ENCODE measurements around the gene METTL21C. TPM values are rescaled to one million over a fixed set of nuclear protein-coding genes. Genes with fewer than 3 reads are reported as not detected.

Gene METTL21C
- total RNA-seq, 2 donors from 2014 or later = not detected

- intact Hi-C loops (cut with DNase I) = no loop called here
- Histone ChIP-seq H3K27ac (no peak overlapping the region), H3K36me3 (no peaks in the 10 kb centered on the region), H3K27me3 (no peaks in the 10 kb centered on the region), H3K9me3 (no peaks in the 10 kb centered on the region), H3K4me1 (no peaks in the 10 kb centered on the region), H3K4me3 (no peak overlapping the region), H3K9ac (ENCODE audit: low read depth in 2 of 2, low read length in 2 of 2) (no peak overlapping the region)
- DNase-seq = no peak
- no peak for TF ChIP-seq CTCF (IDR thresholded peaks at IDR 0.05)
These were observed 37.2 kb downstream of the METTL21C start for GRCh38 chr13:102657630-102658029.

- intact Hi-C loops (cut with DNase I) = no loop called here
- Histone ChIP-seq H3K27me3 (no peaks in the 10 kb centered on the region), H3K4me1 (no peaks in the 10 kb centered on the region), H3K9me3 (no peaks in the 10 kb centered on the region), H3K4me3 (no peak overlapping the region), H3K36me3 (peaks cover 7% of the 10 kb centered on the region), H3K27ac (no peak overlapping the region), H3K9ac (ENCODE audit: low read depth in 2 of 2, low read length in 2 of 2) (no peak overlapping the region)
- TF ChIP-seq CTCF (IDR thresholded peaks at IDR 0.05) = no peak
- no peak for DNase-seq
These were observed 40.1 kb downstream of the METTL21C start for GRCh38 chr13:102654756-102655155.

- intact Hi-C loops (cut with DNase I) = no loop called here
- H3K9ac ChIP-seq (ENCODE audit: low read depth in 2 of 2, low read length in 2 of 2) = no peak overlapping the region
- no peaks in the 10 kb centered on the region for H3K27me3 ChIP-seq
- no peak for TF ChIP-seq CTCF (IDR thresholded peaks at IDR 0.05)
- no peak overlapping the region for H3K4me3 ChIP-seq
- no peaks in the 10 kb centered on the region for H3K4me1 ChIP-seq
- DNase-seq = no peak
- no peaks in the 10 kb centered on the region for H3K9me3 ChIP-seq
- no peak overlapping the region for H3K27ac ChIP-seq
- H3K36me3 ChIP-seq = peaks cover 16% of the 10 kb centered on the region
These were observed 43.0 kb downstream of the METTL21C start for GRCh38 chr13:102651892-102652291.

GRCh38 chr13:102651392-102651791 lies 43.5 kb downstream of the METTL21C start:
- intact Hi-C loops (cut with DNase I) = no loop called here
- no peak for TF ChIP-seq CTCF (IDR thresholded peaks at IDR 0.05)
- H3K27ac ChIP-seq = no peak overlapping the region
- H3K9me3 ChIP-seq = no peaks in the 10 kb centered on the region
- no peaks in the 10 kb centered on the region for H3K4me1 ChIP-seq
- no peak overlapping the region for H3K4me3 ChIP-seq
- peaks cover 16% of the 10 kb centered on the region for H3K36me3 ChIP-seq
- no peaks in the 10 kb centered on the region for H3K27me3 ChIP-seq
- no peak for DNase-seq
- no peak overlapping the region for H3K9ac ChIP-seq (ENCODE audit: low read depth in 2 of 2, low read length in 2 of 2)

- Histone ChIP-seq H3K9me3 (no peaks in the 10 kb centered on the region), H3K4me1 (no peaks in the 10 kb centered on the region), H3K4me3 (no peak overlapping the region), H3K9ac (ENCODE audit: low read depth in 2 of 2, low read length in 2 of 2) (no peak overlapping the region), H3K27me3 (no peaks in the 10 kb centered on the region), H3K36me3 (peaks cover 16% of the 10 kb centered on the region), H3K27ac (no peak overlapping the region)
- DNase-seq = no peak
- intact Hi-C loops (cut with DNase I) = no loop called here
- TF ChIP-seq CTCF (IDR thresholded peaks at IDR 0.05) = no peak
These were observed 44.4 kb downstream of the METTL21C start for GRCh38 chr13:102650444-102650843.

- H3K4me3 ChIP-seq = no peak overlapping the region
- TF ChIP-seq CTCF (IDR thresholded peaks at IDR 0.05) = no peak
- peaks cover 16% of the 10 kb centered on the region for H3K36me3 ChIP-seq
- H3K27me3 ChIP-seq = no peaks in the 10 kb centered on the region
- DNase-seq = no peak
- H3K27ac ChIP-seq = no peak overlapping the region
- intact Hi-C loops (cut with DNase I) = no loop called here
- no peak overlapping the region for H3K9ac ChIP-seq (ENCODE audit: low read depth in 2 of 2, low read length in 2 of 2)
- H3K4me1 ChIP-seq = no peaks in the 10 kb centered on the region
- no peaks in the 10 kb centered on the region for H3K9me3 ChIP-seq
These were observed 46.8 kb downstream of the METTL21C start for GRCh38 chr13:102648046-102648445.
